ENCODE data around the gene CRYZL1.

DNA sequence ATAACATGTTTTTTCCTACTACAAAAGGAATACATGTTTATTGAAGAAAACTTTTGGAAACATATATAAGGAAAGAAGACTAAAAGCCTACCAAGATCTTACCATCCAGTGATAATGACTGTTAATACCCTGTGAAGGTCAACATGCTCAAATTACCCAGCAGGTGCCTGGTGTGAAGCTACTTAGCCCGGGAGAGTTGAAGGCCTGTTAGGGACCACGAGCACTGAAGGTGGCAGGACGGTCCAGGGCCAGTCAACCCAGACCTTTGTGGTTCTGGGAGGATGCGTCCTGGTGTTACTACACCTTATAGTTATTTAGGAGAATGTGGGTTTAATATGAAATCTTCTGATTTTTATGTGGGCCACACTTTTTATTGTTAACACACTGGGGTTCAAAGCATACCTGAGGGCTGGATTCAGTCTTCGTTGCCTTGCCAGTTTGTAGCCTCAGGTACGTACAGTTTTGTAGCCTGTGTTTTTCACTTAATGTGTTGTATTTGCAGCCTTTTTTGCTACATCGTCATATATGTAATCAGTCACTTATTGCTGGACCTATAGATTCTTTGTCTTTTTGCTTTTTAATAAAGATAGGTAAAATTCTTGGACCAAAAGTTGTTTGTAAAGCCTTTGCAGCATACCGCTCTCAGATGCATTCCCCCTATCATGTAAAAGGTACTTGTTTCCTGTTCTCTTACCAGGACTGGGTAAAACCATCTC, 10.6 kb upstream of the CRYZL1 start:
- no peak for TF ChIP-seq EZH2 (IDR thresholded peaks at IDR 0.05; ENCODE audit: insufficient read depth, poor library complexity, severe bottlenecking)
- no peak for TF ChIP-seq EZH2phosphoT487 (IDR thresholded peaks at IDR 0.05; ENCODE audit: insufficient read depth, low read depth)
